H1 (cell line): ENCODE results near the gene ADAM12. TPM values are rescaled to one million over a fixed set of nuclear protein-coding genes. Genes with fewer than 3 reads are reported as not detected.

Experiments
- EGR1 ChIP-seq: IDR thresholded peaks from 2 replicates; pipeline ENCODE4 v1.6.1; 2011; ENCODE audit warnings: low read depth, low read length, borderline replicate concordance
- USF2 ChIP-seq: IDR thresholded peaks from 2 replicates; pipeline ENCODE4 v1.6.1; 2011; ENCODE audit warnings: low read length, improper control_type of control experiment
- polyA plus RNA-seq, 7 experiments: library from polyadenylated mRNA; depleted of rRNA in 3 of 7; stranded (reverse) in 5 of 7; unstranded in 2 of 7; fragments of >200 nt in 5 of 7; fragments of 200-250 nt in 2 of 7; gene quantifications; 1 replicate in 5 of 7; 2 replicates in 1 of 7; 4 replicates in 1 of 7; pipeline versions ENCODE4 v1.2.1 to v1.2.3, GENCODE V29; 2011 to 2013; ENCODE audit warnings: missing spikeins in 2 of 7, mixed read lengths in 2 of 7
- total RNA-seq: library from RNA; stranded (reverse); fragmentation: NEBNext Ultra II Directional; extraction: Animal tissue kit (Norgen Biotek cat#: 25700); gene quantifications from 2 replicates; pipeline ENCODE4 v1.2.1, GENCODE V29; 2021

Gene ADAM12
- total and polyA plus RNA-seq, 2 of the 8 experiments (the other 6 are each of a cell fraction or from before 2014, with no cell fraction given), result 0.07 to 0.17 TPM

GRCh38 chr10:126337251-126337810 is 50.9 kb downstream of the ADAM12 start (continued):
- no peak for TF ChIP-seq EGR1
- no peak for TF ChIP-seq USF2
